B cell (primary cell): ENCODE results near the gene CTIF. TPM values are rescaled to one million over a fixed set of nuclear protein-coding genes. Genes with fewer than 3 reads are reported as not detected.

ENCODE experiments used
- ATAC-seq: fragments of 200-7000 bp; cut with Tn5 transposase; one replicate; pipeline ENCODE4 v1.10.0; 2021; ENCODE audit warnings: low read depth, mild to moderate bottlenecking, moderate number of reproducible peaks, moderate library complexity
- CTCF ChIA-PET: fragments of 350-600 bp; sonication (Branson Sonifier 250); formaldehyde crosslinking; loops from one replicate; lab custom pipeline; 2021; ENCODE audit warnings: antibody characterized with exemption, inconsistent platforms; lab: Charles Lee
- POLR2A ChIA-PET: fragments of 350-600 bp; sonication (Branson Sonifier 250); formaldehyde crosslinking; loops from one replicate; lab custom pipeline; 2021; ENCODE audit warnings: antibody characterized with exemption; lab: Charles Lee
- DNase-seq: peaks from one replicate; pipeline ENCODE4 v3.0.0; 2013
- H2AFZ ChIP-seq: 2 replicates; pipeline ENCODE4 v1.6.1; 2012; ENCODE audit warnings: mild to moderate bottlenecking, low read depth, low read length; ENCODE audit not compliant: insufficient read depth, poor library complexity, severe bottlenecking
- H3K27ac ChIP-seq, 2 donors: 1 replicate in 1 of 2; 2 replicates in 1 of 2; pipeline ENCODE4 v1.5.1; 2012 to 2013; ENCODE audit warnings: low read length in 2 of 2, mild to moderate bottlenecking in 2 of 2, moderate library complexity in 1 of 2
- H3K27me3 ChIP-seq, 4 experiments: fragments of 200-600 bp in 1 of 4; sonication (generic) in 1 of 4; replicated peaks in 1 of 4; 1 replicate in 2 of 4; 2 replicates in 2 of 4; pipeline versions ENCODE4 v1.6.1 to v1.7.0; 2013 to 2016; ENCODE audit warnings: low read length in 3 of 4, mild to moderate bottlenecking in 2 of 4, mixed read lengths in 1 of 4, moderate library complexity in 1 of 4; ENCODE audit not compliant: insufficient read depth in 4 of 4, control insufficient read depth in 3 of 4; ENCODE audit errors: control extremely low read depth in 1 of 4
- H3K36me3 ChIP-seq, 2 experiments: replicated peaks in 1 of 2; 1 replicate in 1 of 2; 2 replicates in 1 of 2; pipeline versions ENCODE4 v1.6.1 to v1.7.1; 2013; ENCODE audit warnings: low read length in 1 of 2; ENCODE audit not compliant: insufficient read depth in 2 of 2, control insufficient read depth in 1 of 2; ENCODE audit errors: control extremely low read depth in 1 of 2, extremely low read depth in 1 of 2
- H3K4me1 ChIP-seq, 2 donors: fragments of 200-600 bp in 1 of 2; sonication (generic) in 1 of 2; 1 replicate in 1 of 2; 2 replicates in 1 of 2; pipeline versions ENCODE4 v1.5.1 to v1.6.1; 2013 to 2017; ENCODE audit warnings: low read length in 2 of 2; ENCODE audit not compliant: control insufficient read depth in 2 of 2, insufficient read depth in 2 of 2
- H3K4me2 ChIP-seq: replicated peaks from 2 replicates; pipeline ENCODE3; 2012; ENCODE audit warnings: mild to moderate bottlenecking, low read depth, low read length; ENCODE audit not compliant: poor library complexity, severe bottlenecking
- H3K4me3 ChIP-seq, 5 experiments: fragments of 200-600 bp in 1 of 5; sonication (generic) in 1 of 5; 1 replicate in 3 of 5; 2 replicates in 2 of 5; pipeline versions ENCODE4 v1.5.1 to v1.7.0; 2011 to 2016; ENCODE audit warnings: low read length in 4 of 5, mild to moderate bottlenecking in 4 of 5, low read depth in 2 of 5, control low read depth in 1 of 5, moderate library complexity in 1 of 5; ENCODE audit not compliant: insufficient read depth in 1 of 5; ENCODE audit errors: control extremely low read depth in 1 of 5, extremely low read depth in 1 of 5
- H3K79me2 ChIP-seq: fragments of 200-600 bp; sonication (generic); one replicate; pipeline ENCODE4 v1.6.0; 2016; ENCODE audit warnings: low read length; ENCODE audit not compliant: control insufficient read depth, insufficient read depth
- H3K9ac ChIP-seq: fragments of 200-600 bp; sonication (generic); 2 replicates; pipeline ENCODE4 v1.6.1; 2017; ENCODE audit warnings: mild to moderate bottlenecking, low read length, moderate library complexity
- H3K9me3 ChIP-seq, 3 donors: one replicate each; pipeline versions ENCODE4 v1.6.1 to v1.7.1; 2013; ENCODE audit warnings: low read length in 2 of 3; ENCODE audit not compliant: control insufficient read depth in 2 of 3, insufficient read depth in 1 of 3; ENCODE audit errors: control extremely low read depth in 1 of 3
- H4K20me1 ChIP-seq: 2 replicates; pipeline ENCODE4 v1.6.0; 2012; ENCODE audit warnings: mild to moderate bottlenecking, low read length; ENCODE audit not compliant: insufficient read depth, control insufficient read depth, poor library complexity, severe bottlenecking
- H3K27ac Mint-ChIP-seq: one replicate; pipeline ENCODE4 v1.8.0; 2021; ENCODE audit warnings: mixed read lengths
- H3K27me3 Mint-ChIP-seq: one replicate; pipeline ENCODE4 v1.8.0; 2021; ENCODE audit warnings: mixed read lengths
- H3K4me1 Mint-ChIP-seq: one replicate; pipeline ENCODE4 v1.8.0; 2021; ENCODE audit warnings: mixed read lengths
- H3K4me3 Mint-ChIP-seq: one replicate; pipeline ENCODE4 v1.8.0; 2021; ENCODE audit warnings: mixed read lengths
- H3K9me3 Mint-ChIP-seq: one replicate; pipeline ENCODE4 v1.8.0; 2022; ENCODE audit warnings: mixed read lengths; ENCODE audit not compliant: insufficient read depth
- EZH2 ChIP-seq: IDR thresholded peaks from 2 replicates; pipeline ENCODE4 v1.6.1; 2012; ENCODE audit warnings: borderline replicate concordance, low read depth, mild to moderate bottlenecking, moderate library complexity, low read length; ENCODE audit not compliant: insufficient read depth, poor library complexity, severe bottlenecking
- WGBS: methylation state at CpG from one replicate; pipeline ENCODE4 v1.1.5; 2013; ENCODE audit warnings: missing lambda C conversion rate; ENCODE audit not compliant: insufficient coverage; 5-methylcytosine and 5-hydroxymethylcytosine counted together
- intact Hi-C: fragments of 100-400 bp; cut with micrococcal nuclease; formaldehyde crosslinking; loops from one replicate; pipeline ENCODE4 v1.10.0; 2022
- polyA plus RNA-seq: library from polyadenylated mRNA; depleted of rRNA; stranded (reverse); fragments of >200 nt; gene quantifications from 2 replicates; pipeline ENCODE4 v1.2.3, GENCODE V29; 2012
- total RNA-seq, 2 donors: library from RNA; stranded (reverse); fragments of 120-200 nt in 1 of 2; gene quantifications; 1 replicate in 1 of 2; 2 replicates in 1 of 2; pipeline versions ENCODE4 v1.2.3 to v1.2.4, GENCODE V29; 2013 to 2022
- TF ChIP-seq, protein P1 (sequence below): fragments of 200-600 bp; IDR thresholded peaks from one replicate; pipeline ENCODE4 v1.8.0; 2022; ENCODE audit warnings: antibody characterized with exemption, mild to moderate bottlenecking

Gene CTIF
- total and polyA plus RNA-seq, 2 donors (not counting 1 experiment from before 2014, with no cell fraction given), result 3.6 to 16.2 TPM

DNA sequence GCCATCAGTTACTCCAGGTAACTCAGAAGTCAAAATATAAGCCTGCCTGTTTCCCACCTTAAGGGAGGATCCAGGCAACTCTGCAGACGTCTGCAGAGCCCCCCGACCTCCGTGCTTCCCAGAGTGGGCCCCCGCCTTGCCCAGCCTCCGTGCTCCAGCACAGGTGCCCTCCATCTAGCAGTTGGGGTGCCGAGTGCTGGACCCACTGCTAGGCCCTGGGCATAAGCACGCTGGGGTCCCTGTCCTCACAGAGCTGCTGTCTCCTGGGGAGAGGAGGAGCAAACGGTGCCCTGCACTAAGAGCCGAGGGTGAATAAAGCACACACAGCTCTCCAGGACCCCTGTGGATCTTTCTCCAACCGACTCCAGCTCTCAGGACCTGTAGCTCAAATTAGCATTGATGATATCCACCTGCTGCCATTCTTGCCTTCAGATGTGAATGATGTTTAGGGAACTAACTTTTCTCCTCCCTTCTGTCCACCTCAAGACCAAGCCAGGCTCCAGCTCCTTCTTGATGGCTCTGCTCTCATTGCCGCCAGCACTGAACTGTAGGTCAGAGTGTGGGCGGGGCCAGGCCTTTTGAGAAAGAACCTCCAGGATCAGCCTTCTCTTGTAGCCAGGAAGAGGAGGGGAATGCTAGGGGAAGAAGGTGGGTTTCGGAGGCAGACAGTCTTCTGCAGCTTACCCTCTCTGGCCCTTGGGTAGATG, 290.8 kb downstream of the CTIF start:
- no peak overlapping the region for H3K4me3 Mint-ChIP-seq
- POLR2A ChIA-PET, result interaction anchor here (0.7 to 0.8 kb wide), 2 partner anchors 107 to 112 kb away, joined by 3 to 4 read pairs; no protein-coding TSS in a partner anchor
- H3K4me1 Mint-ChIP-seq, result peaks cover 22% of the 10 kb centered on the region
- no peak for DNase-seq
- intact Hi-C loops, result no loop called here
- no peaks in the 10 kb centered on the region for H3K27me3 ChIP-seq
- no peak overlapping the region for H3K27ac Mint-ChIP-seq
- H3K27ac ChIP-seq, result no peak overlapping the region
- H3K4me3 ChIP-seq, result no peak overlapping the region
- H3K9me3 ChIP-seq, result no peaks in the 10 kb centered on the region
- no peaks in the 10 kb centered on the region for H3K9me3 Mint-ChIP-seq
- H3K79me2 ChIP-seq, result no peaks in the 10 kb centered on the region
- H3K4me1 ChIP-seq, result peaks cover 21 to 23% of the 10 kb centered on the region in 2 donors
- H3K27me3 Mint-ChIP-seq, result no peaks in the 10 kb centered on the region
- no peaks in the 10 kb centered on the region for H4K20me1 ChIP-seq
- WGBS, result 98% methylated on average over 12 of the region's 13 CpGs
- H3K4me2 ChIP-seq, result no peak overlapping the region
- H3K9ac ChIP-seq, result no peak overlapping the region
- no peak overlapping the region for H2AFZ ChIP-seq
- ATAC-seq, result no peak
- CTCF ChIA-PET, result no interaction called here
- TF ChIP-seq, protein P1, sequence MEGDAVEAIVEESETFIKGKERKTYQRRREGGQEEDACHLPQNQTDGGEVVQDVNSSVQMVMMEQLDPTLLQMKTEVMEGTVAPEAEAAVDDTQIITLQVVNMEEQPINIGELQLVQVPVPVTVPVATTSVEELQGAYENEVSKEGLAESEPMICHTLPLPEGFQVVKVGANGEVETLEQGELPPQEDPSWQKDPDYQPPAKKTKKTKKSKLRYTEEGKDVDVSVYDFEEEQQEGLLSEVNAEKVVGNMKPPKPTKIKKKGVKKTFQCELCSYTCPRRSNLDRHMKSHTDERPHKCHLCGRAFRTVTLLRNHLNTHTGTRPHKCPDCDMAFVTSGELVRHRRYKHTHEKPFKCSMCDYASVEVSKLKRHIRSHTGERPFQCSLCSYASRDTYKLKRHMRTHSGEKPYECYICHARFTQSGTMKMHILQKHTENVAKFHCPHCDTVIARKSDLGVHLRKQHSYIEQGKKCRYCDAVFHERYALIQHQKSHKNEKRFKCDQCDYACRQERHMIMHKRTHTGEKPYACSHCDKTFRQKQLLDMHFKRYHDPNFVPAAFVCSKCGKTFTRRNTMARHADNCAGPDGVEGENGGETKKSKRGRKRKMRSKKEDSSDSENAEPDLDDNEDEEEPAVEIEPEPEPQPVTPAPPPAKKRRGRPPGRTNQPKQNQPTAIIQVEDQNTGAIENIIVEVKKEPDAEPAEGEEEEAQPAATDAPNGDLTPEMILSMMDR, result no peak
- TF ChIP-seq EZH2, result no peak
- no peaks in the 10 kb centered on the region for H3K36me3 ChIP-seq

DNA sequence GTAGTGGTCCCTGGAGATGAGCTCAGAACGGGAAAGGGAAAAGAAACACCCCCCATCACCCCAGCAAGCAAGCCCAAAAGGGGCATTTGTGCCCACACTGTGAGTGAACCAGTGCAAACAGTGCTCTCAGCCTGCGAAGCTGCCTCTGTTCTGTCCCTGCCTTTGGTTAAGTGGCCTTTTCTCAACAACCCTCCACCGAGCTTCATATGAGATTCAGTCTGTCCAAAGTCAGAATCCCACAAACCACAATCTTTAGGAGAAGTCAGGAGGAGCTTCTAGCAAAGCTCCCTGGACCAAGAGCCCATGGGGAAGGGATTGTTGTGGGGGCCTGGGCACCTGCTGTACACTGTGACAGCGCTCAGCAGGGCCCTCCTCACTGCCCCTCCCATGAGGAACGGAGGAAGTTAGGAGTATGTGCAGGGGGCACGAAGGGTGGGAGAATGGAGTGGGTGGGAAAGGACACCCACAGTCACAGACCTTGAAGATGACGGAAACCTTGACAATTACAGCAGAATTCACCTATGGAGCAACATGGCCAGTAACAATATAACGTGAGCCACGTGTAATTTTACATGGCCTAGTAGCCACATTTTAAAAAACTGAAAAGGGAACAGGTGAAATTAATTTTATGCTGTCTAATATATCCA, 292.4 kb downstream of the CTIF start:
- Histone ChIP-seq H3K4me2 (no peak overlapping the region), H3K9ac (no peak overlapping the region), H3K4me1 (peaks cover 27 to 31% of the 10 kb centered on the region in 2 donors), H3K9me3 (no peaks in the 10 kb centered on the region), H3K79me2 (no peaks in the 10 kb centered on the region), H3K27ac (no peak overlapping the region), H2AFZ (no peak overlapping the region), H4K20me1 (no peaks in the 10 kb centered on the region), H3K27me3 (peaks cover 0 to 3% (median 0%) of the 10 kb centered on the region in 4 experiments), H3K4me3 (no peak overlapping the region), H3K36me3 (no peaks in the 10 kb centered on the region)
- CTCF ChIA-PET, result no interaction called here
- POLR2A ChIA-PET, result no interaction called here
- DNase-seq (no peak), ATAC-seq (no peak)
- Mint-ChIP-seq H3K4me3 (no peak overlapping the region), H3K4me1 (peaks cover 29% of the 10 kb centered on the region), H3K27ac (no peak overlapping the region), H3K9me3 (no peaks in the 10 kb centered on the region), H3K27me3 (no peaks in the 10 kb centered on the region)
- intact Hi-C loops, result no loop called here
- WGBS, result 100% methylated on average over 3 of the region's 9 CpGs
- TF ChIP-seq, protein P1, result no peak
- no peak for TF ChIP-seq EZH2
